Neural cell (in vitro differentiated cells): ENCODE results near the gene AGXT. TPM values are rescaled to one million over a fixed set of nuclear protein-coding genes. Genes with fewer than 3 reads are reported as not detected.

Experiments
- H2AFZ ChIP-seq: fragments of 200-600, 300-800 bp; sonication (generic), shearing (Covaris generic); 2 replicates; pipeline ENCODE4 v1.6.0; 2014; ENCODE audit warnings: low read depth, mild to moderate bottlenecking, antibody characterized with exemption, low read length, moderate library complexity
- H3F3A ChIP-seq: fragments of 200-600 bp; shearing (Covaris generic); 2 replicates; pipeline ENCODE4 v1.6.1; 2016; ENCODE audit warnings: mild to moderate bottlenecking, moderate library complexity, mixed read lengths, antibody characterized with exemption, low read length; ENCODE audit not compliant: insufficient read depth, poor library complexity, severe bottlenecking
- H3K27ac ChIP-seq: fragments of 200-600, 300-800 bp; sonication (generic), shearing (Covaris generic); 2 replicates; pipeline ENCODE4 v1.5.1; 2014; ENCODE audit warnings: mild to moderate bottlenecking, low read length, moderate library complexity
- H3K27me3 ChIP-seq: fragments of 300-800, 200-600 bp; sonication (generic), shearing (Covaris generic); 2 replicates; pipeline ENCODE4 v1.6.0; 2014; ENCODE audit warnings: mild to moderate bottlenecking, low read depth, low read length, moderate library complexity; ENCODE audit not compliant: insufficient read depth
- H3K36me3 ChIP-seq: fragments of 300-800, 200-600 bp; sonication (generic), shearing (Covaris generic); 2 replicates; pipeline ENCODE4 v1.5.1; 2014; ENCODE audit warnings: mild to moderate bottlenecking, antibody characterized with exemption, low read length, moderate library complexity; ENCODE audit not compliant: insufficient read depth
- H3K4me2 ChIP-seq: fragments of 300-800, 200-600 bp; sonication (generic), shearing (Covaris generic); 2 replicates; pipeline ENCODE4 v1.6.0; 2014; ENCODE audit warnings: mild to moderate bottlenecking, low read length
- H3K4me3 ChIP-seq: fragments of 300-800, 200-600 bp; sonication (generic), shearing (Covaris generic); 2 replicates; pipeline ENCODE4 v1.5.1; 2014; ENCODE audit warnings: mild to moderate bottlenecking, low read length, moderate library complexity
- H3K79me2 ChIP-seq: fragments of 200-600 bp; shearing (Covaris generic); replicated peaks from 2 replicates; pipeline ENCODE4 v1.6.0; 2014; ENCODE audit warnings: mild to moderate bottlenecking, low read length, moderate library complexity; ENCODE audit not compliant: insufficient read depth
- H3K9ac ChIP-seq: fragments of 300-800, 200-600 bp; sonication (generic), shearing (Covaris generic); 2 replicates; pipeline ENCODE4 v1.6.1; 2016; ENCODE audit warnings: mild to moderate bottlenecking, low read length, mixed read lengths
- H3K9me2 ChIP-seq: fragments of 200-600 bp; shearing (Covaris generic); 2 replicates; pipeline ENCODE4 v1.6.1; 2016; ENCODE audit warnings: mild to moderate bottlenecking, low read length, mixed read lengths; ENCODE audit not compliant: insufficient read depth
- H3K9me3 ChIP-seq: fragments of 200-600, 300-800 bp; sonication (generic), shearing (Covaris generic); 2 replicates; pipeline ENCODE4 v1.6.1; 2016; ENCODE audit warnings: mild to moderate bottlenecking, mixed run types, low read length, moderate library complexity, mixed read lengths
- H4K20me1 ChIP-seq: fragments of 200-600 bp; shearing (Covaris generic); 2 replicates; pipeline ENCODE4 v1.6.1; 2016; ENCODE audit warnings: mild to moderate bottlenecking, mixed run types; ENCODE audit not compliant: insufficient read depth
- CTCF ChIP-seq: fragments of 450-650 bp; IDR thresholded peaks from 2 replicates; pipeline ENCODE4 v1.5.1; 2014; ENCODE audit warnings: antibody characterized with exemption, mild to moderate bottlenecking, moderate library complexity; ENCODE audit not compliant: poor library complexity, severe bottlenecking
- EP300 ChIP-seq: fragments of 450-650 bp; conservative IDR thresholded peaks from 2 replicates; pipeline ENCODE4 v1.6.1; 2014; ENCODE audit warnings: antibody characterized with exemption, mild to moderate bottlenecking, moderate library complexity; ENCODE audit not compliant: poor library complexity, severe bottlenecking
- EZH2 ChIP-seq: fragments of 200-600, 300-800 bp; shearing (Covaris generic), sonication (generic); IDR thresholded peaks from 2 replicates; pipeline ENCODE4 v1.6.1; 2014; ENCODE audit warnings: antibody characterized with exemption, low read length, borderline replicate concordance, mild to moderate bottlenecking; ENCODE audit not compliant: insufficient read depth, poor library complexity, severe bottlenecking
- MXI1 ChIP-seq: fragments of 450-650 bp; conservative IDR thresholded peaks from 2 replicates; pipeline ENCODE4 v1.6.1; 2014; ENCODE audit warnings: antibody characterized with exemption, mild to moderate bottlenecking; ENCODE audit not compliant: poor library complexity, severe bottlenecking
- POLR2AphosphoS5 ChIP-seq: IDR thresholded peaks from 2 replicates; pipeline ENCODE4 v1.6.1; 2012
- RAD21 ChIP-seq: fragments of 450-650 bp; conservative IDR thresholded peaks from 2 replicates; pipeline ENCODE4 v1.6.1; 2014; ENCODE audit warnings: antibody characterized with exemption, mild to moderate bottlenecking, moderate library complexity
- REST ChIP-seq: IDR thresholded peaks from 2 replicates; pipeline ENCODE4 v1.6.1; 2012; ENCODE audit warnings: borderline replicate concordance
- SMC3 ChIP-seq: fragments of 450-650 bp; conservative IDR thresholded peaks from 2 replicates; pipeline ENCODE4 v1.6.1; 2014; ENCODE audit warnings: antibody characterized with exemption, mild to moderate bottlenecking, moderate library complexity; ENCODE audit not compliant: poor library complexity
- TAF1 ChIP-seq: IDR thresholded peaks from 2 replicates; pipeline ENCODE4 v1.6.1; 2012; ENCODE audit warnings: low read depth
- polyA plus RNA-seq: library from polyadenylated mRNA; depleted of rRNA; stranded (reverse); fragments of >200 nt; gene quantifications from 2 replicates; pipeline ENCODE4 v1.2.3, GENCODE V29; 2014

Gene AGXT
- polyA plus RNA-seq, 1 donor from 2014 or later: not detected

DNA sequence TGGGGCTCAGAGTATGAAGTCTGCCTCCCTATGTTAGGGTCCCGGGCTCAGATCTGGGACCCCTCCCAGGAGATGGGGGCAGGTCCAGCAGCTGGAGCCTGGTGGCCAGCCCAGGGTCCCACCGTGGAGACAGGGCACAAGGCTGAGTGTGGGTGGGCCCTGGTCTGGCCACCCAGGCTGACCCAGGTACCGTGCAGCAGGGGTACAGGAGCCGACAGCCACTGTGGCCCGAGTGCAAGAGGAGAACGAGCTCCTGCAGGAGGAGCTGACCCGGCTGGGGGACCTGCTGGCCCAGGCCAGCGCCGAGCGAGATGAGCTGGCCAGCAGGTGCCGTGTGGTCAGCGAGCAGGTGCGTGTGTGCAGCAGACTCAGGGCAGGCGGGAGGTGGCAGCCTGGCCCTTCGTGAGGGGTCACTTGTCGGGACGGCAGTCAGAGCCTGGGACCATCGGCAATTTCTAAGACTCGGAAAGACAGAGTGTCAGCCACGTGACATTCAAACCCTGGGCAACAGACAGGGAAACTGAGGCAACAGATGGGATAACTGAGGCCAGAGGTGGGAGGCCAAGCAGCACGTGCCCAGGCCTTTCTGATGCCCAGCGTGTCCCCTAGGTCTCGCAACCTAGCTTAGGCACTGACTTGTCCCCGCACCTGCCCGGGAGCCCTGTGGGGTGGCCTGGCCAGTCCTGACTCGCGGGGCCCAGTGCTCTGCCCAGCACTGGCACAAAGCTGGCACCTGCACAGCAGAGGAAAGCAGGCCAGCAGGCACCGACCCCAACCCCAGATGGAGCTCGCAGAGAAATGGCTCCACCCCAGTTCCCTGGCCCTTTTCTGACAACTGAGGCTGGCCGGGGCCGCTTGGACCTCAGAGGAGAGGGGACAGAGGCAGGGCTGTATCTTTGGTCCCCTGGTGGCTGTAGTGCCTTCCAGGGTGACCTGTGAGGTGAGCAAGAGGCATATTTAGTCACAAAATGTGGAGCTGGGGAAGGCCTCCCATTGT, 51.5 kb downstream of the AGXT start:
- Histone ChIP-seq H3K4me3 (no peak overlapping the region), H3F3A (no peaks in the 10 kb centered on the region), H3K27me3 (peaks cover 6% of the 10 kb centered on the region), H3K79me2 (no peaks in the 10 kb centered on the region), H3K4me2 (no peak overlapping the region), H3K36me3 (no peaks in the 10 kb centered on the region), H3K9ac (no peak overlapping the region), H3K27ac (no peak overlapping the region), H3K9me2 (no peaks in the 10 kb centered on the region), H2AFZ (no peak overlapping the region), H3K9me3 (no peaks in the 10 kb centered on the region), H4K20me1 (no peaks in the 10 kb centered on the region)
- TF ChIP-seq SMC3: no peak
- TF ChIP-seq TAF1: no peak
- TF ChIP-seq POLR2AphosphoS5: no peak
- no peak for TF ChIP-seq EZH2
- no peak for TF ChIP-seq EP300
- no peak for TF ChIP-seq REST
- TF ChIP-seq MXI1: no peak
- no peak for TF ChIP-seq CTCF
- no peak for TF ChIP-seq RAD21

- Histone ChIP-seq H2AFZ (no peak overlapping the region), H3K27ac (no peak overlapping the region), H3K79me2 (no peaks in the 10 kb centered on the region), H3K4me2 (no peak overlapping the region), H3K9me3 (no peaks in the 10 kb centered on the region), H3K27me3 (peaks cover 1% of the 10 kb centered on the region), H3K9me2 (no peaks in the 10 kb centered on the region), H3K9ac (no peak overlapping the region), H3K4me3 (no peak overlapping the region), H3F3A (no peaks in the 10 kb centered on the region), H3K36me3 (no peaks in the 10 kb centered on the region), H4K20me1 (no peaks in the 10 kb centered on the region)
- no peak for TF ChIP-seq REST
- TF ChIP-seq TAF1: no peak
- no peak for TF ChIP-seq POLR2AphosphoS5
Measured at GRCh38 chr2:240920783-240921231, 52.2 kb downstream of the AGXT start.
